ENCODE data around the gene DRD4.
"Not testable (repeated sequence)": the region's sequence is repeated elsewhere in the genome, so short reads cannot be mapped to it uniquely, and the experiment has no call there.

Gene DRD4

DNA sequence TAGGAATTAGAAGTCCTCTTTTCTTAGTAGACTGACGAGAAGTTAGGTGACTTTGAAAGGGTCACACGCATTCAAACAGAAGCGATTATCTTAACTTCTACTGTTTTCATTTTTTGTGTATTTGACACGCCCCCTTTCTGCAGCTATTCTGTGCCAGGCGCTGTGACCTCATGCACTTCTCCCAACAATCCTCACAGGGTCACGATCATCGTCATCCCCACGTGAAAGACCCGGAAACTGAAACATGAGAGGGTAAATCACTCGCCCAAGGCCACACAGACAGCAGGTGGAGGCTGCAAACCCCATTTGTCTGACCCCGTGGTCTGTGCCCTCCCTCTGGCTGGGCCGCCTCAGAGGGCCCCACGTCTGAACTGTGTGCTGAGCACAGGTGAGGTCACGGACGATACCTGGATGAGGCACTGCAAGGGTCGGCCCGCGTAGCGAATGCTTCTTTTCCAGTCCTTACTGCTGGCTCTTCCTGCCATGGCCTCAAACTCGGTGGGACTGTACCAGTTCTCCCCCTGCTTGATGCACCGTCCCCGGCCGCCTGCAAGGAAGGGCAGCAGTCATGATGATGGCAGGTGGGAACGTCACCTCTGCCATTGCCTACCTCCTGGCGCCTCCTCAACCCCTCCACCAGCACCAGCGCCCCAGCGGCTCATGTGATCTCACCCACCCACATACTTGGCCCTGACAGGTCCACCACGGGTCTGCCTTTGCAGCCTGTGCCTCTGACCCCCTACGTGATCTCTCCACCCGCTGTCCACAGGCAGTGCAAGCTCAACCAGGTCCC is 49.6 kb downstream of the DRD4 start:
- no peak for DNase-seq

- DNase-seq = no peak
These were observed 50.7 kb downstream of the DRD4 start for GRCh38 chr11:687751-688150.

DNA sequence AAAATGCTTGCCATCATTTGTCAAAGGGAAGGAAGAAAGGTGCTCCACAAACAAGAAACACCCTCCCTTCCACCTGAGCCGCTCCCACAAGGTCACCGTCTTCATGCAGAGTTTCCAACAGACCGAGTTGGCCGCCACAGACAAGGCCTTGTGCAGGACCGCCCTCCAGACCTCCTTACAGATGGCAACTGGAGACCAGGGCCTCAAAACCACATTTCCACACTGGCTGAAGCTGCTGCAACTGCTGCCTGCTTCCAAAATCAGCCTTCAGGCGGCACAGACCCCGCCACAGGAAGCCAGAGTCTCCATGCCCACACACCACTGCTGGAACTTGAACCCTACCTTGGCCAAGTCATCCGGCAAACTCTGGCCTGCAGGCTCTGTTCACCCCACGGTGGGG is 51.6 kb downstream of the DRD4 start:
- DNase-seq = no peak

DNA sequence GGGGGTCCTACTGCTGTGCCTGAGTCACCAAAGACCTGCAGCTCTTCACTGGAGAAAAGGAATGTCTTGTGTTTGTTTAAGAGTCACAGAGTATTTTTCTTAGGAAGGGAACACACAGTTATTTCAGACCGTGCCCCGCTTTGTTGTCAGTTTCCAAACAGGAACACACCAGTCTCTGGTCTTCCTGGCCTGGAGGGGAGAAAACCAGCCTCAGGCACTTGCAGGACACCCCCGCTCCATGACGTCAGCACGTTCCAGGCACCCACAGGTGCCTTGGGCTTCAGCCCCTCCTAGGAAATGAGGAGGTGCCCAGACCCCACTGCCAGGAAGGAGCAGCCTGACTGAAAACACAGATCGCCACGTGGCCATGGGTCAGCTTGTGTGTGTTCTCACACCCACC is 52.6 kb downstream of the DRD4 start:
- no peak for DNase-seq

- DNase-seq = not testable (repeated sequence)
These were observed 53.2 kb downstream of the DRD4 start for GRCh38 chr11:690244-690643.
